AG09319 (cell line): ENCODE data around the gene STOX1.
"Not testable (repeated sequence)": the region's sequence is repeated elsewhere in the genome, so short reads cannot be mapped to it uniquely, and the experiment has no call there.

Experiments
- DNase-seq: peaks from one replicate; pipeline ENCODE4 v3.0.0-alpha.2; 2010; ENCODE audit warnings: low read depth; ENCODE audit errors: extremely low read depth
- TF ChIP-seq, protein P1 (sequence below): IDR thresholded peaks from 2 replicates; pipeline ENCODE4 v1.5.1; 2011; ENCODE audit warnings: low read depth, mild to moderate bottlenecking, inconsistent platforms, low read length, moderate library complexity

Gene STOX1

DNA sequence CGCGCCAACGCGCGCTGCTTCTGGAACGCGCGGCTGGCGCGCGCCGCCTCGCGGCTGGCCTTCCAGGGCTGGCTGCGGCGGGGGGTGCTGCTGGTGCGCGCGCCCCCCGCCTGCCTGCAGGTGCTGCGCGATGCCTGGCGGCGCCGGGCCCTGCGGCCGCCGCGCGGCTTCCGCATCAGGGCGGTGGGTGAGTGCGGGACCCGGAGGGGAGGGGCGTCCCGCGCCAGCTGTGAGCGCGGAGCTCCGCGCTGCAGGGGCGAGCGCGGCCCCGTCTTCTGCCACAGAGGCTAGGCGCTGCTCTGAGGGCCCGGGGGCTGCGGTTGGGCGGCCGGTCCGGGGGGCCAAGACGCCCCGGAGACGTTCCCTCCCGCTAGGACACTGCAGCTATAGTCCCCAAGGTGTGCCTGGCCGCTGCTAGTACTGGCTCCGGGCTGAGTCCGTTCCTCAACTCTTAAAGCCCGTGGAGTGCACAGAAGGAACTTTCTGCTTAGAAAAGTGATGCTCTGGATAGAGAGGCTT, 811 bp downstream of the STOX1 start:
- not testable (repeated sequence) for DNase-seq

DNA sequence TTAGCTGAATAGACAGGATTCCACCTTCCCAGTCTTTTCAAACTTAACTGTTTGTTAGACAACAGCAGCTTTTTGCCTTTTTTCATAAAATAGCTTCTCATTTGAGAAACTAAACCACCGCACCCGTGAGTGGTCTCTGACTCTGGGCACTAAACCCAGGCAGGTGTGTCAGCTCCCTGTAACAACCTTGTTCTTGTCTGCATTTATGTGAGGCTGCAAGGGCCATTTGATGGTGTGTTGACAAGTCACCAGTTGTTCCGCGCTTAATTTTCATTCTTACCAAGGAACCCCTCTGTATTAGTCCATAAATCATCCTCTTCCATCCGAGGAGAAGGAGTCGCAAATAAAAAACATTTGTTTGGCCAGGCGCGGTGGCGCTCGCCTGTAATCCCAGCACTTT, 1.5 kb downstream of the STOX1 start:
- TF ChIP-seq, protein P1, sequence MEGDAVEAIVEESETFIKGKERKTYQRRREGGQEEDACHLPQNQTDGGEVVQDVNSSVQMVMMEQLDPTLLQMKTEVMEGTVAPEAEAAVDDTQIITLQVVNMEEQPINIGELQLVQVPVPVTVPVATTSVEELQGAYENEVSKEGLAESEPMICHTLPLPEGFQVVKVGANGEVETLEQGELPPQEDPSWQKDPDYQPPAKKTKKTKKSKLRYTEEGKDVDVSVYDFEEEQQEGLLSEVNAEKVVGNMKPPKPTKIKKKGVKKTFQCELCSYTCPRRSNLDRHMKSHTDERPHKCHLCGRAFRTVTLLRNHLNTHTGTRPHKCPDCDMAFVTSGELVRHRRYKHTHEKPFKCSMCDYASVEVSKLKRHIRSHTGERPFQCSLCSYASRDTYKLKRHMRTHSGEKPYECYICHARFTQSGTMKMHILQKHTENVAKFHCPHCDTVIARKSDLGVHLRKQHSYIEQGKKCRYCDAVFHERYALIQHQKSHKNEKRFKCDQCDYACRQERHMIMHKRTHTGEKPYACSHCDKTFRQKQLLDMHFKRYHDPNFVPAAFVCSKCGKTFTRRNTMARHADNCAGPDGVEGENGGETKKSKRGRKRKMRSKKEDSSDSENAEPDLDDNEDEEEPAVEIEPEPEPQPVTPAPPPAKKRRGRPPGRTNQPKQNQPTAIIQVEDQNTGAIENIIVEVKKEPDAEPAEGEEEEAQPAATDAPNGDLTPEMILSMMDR = no peak

DNA sequence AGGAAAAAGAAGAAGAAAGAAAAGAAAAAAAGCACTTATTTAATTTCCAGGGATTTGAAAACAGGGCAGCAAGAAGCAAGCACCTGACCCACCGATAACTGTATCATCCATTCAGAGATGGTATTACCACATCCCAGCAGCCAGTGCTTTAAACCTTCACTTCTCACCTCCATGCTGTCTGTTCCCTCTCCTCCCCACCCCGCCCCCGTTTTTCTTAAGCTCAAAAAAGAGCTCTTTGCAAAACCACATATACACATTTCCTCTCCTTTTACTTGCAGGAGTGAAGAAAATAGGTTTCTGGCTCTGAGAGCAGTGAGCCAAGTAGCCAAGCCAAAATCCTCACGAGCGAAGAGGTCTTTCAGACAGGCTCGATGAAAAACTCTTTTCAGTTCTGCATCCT, 2.2 kb downstream of the STOX1 start:
- DNase-seq = no peak
- TF ChIP-seq, protein P1 = no peak

More for the DNA sequence above, 1.5 kb downstream of the STOX1 start:
- no peak for DNase-seq

DNA sequence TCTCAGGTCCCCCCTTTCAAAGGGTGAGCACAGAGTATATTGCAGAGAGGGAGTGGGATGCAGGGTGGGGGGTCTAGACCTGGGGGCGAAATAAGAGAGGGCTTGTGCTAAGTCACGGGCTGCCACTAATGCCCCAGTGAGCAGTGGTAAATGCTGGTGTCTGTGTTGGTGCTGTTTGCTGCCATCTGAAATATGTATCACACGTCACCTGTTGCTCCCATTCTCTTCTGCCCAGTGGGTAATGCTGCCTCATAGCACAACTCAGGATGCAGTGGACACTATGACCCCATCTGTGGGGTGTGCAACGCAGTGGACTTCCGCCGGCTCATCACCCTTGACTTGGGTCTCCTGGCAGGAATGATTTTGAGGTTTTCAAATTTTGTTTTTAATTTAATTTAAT, 2.6 kb downstream of the STOX1 start:
- DNase-seq = no peak
- TF ChIP-seq, protein P1 = no peak

DNA sequence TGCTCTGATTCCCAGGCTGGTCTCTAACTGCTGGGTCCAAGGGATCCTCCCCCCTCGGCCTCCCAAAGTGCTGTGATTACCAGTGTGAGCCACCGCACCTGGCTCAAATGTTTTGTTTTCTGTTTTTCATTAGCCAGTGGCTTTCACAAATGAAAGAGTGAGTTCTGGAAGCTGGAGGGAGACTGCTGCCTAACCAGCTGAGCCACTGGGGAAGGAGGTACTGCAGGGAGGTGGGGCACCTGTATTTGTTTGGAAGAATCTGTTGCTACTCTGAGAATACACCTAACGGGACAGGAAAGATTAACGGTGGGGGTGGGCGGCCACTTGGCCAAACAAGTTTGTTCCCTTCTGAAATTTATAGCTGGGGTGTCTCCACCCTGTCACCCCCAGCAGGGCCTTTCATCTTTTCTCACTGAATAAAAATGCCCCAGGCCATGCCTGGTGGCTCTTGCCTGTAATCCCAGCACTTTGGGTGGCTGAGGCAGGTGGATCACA, 4.7 kb downstream of the STOX1 start:
- DNase-seq = no peak
- TF ChIP-seq, protein P1 = no peak

DNA sequence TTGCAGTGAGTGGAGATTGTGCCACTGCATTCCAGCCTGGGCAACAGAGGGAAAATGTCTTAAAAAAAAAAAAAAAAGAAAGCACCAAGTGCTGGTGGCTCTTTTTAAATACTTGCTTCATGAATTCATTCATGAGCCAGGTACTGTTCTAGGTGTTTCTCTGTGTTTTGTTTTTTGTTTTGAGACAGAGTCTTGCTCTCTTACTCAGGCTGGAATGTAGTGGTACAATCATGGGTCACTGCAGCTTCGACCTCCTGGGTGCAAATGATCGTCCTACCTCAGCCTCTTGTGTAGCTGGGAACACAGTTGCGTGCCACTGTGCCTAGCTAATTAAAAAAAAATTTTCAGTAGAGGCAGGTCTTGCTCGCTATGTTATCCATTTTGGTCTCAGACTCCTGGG, 5.3 kb downstream of the STOX1 start:
- TF ChIP-seq, protein P1 = no peak
- DNase-seq = no peak

DNA sequence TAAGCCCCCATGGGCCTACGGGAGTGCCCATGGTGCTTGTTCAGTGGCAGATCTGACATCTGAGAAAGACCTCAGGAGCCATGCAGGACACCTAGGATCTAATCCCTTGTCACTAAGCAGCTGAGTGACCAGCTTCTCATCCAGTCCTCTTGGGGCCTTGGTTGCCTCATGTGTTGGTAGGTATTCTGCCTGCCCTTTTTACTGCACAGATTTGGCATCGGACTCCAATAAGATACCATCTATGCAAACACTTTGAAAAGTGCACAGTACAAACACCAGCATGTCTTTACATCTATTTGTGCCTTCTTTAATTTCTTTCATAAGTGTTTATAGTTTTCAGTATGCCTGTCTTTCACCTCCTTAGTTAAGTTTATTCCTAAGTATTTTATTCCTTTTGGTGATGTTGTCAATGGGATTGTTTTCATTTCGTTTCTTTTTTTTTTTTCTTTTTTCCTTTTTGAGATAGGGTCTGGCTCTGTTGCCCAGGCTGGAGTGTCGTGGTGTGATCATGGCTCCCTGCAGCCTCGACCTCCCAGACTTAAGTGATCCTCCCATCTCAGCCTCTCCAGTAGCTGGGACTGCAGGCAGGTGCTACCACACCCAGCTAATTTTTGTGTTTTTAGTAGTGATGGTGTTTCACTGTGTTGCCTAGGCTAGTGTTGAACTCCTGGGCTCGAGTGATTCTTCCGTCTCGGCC, 10.4 kb downstream of the STOX1 start:
- TF ChIP-seq, protein P1 = no peak
- no peak for DNase-seq

DNA sequence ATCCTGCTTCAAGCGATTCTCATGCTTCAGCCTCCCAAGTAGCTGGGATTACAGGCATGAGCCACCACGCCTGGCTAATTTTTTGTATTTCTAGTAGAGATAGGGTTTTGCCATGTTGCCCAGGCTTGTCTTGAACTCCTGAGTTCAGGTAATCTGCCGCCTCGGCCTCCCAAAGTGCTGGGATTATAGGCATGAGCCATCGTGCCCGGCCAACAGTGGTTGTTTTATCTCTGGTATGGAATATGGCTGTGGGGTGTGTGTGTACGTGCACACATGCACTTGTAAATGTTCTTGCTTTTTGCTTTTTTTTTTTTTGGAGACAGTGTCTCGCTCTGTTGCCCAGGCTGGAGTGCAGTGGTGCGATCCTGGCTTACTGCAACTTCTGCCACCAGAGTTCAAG, 13.3 kb downstream of the STOX1 start:
- DNase-seq = not testable (repeated sequence)
